Mesenchymal stem cell (in vitro differentiated cells and primary cell): Measurements from ENCODE around the gene PABPN1.
"Not testable (repeated sequence)": the region's sequence is repeated elsewhere in the genome, so short reads cannot be mapped to it uniquely, and the experiment has no call there.

Source experiments
- DNase-seq: peaks from one replicate; pipeline ENCODE4 v3.0.0-alpha.2; 2013
- H2AFZ ChIP-seq: one replicate; pipeline ENCODE4 v1.6.1; 2013; ENCODE audit warnings: low read depth, mild to moderate bottlenecking, control low read depth, inconsistent platforms, low read length, moderate library complexity
- H2AK5ac ChIP-seq: 2 replicates; pipeline ENCODE4 v1.6.1; 2013; ENCODE audit warnings: low read length, moderate library complexity, mild to moderate bottlenecking, inconsistent platforms; ENCODE audit not compliant: severe bottlenecking
- H2BK120ac ChIP-seq: one replicate; pipeline ENCODE4 v1.6.1; 2013; ENCODE audit warnings: low read depth, mild to moderate bottlenecking, inconsistent platforms, low read length, moderate library complexity
- H2BK12ac ChIP-seq, 2 experiments: one replicate each; pipeline ENCODE4 v1.6.1; 2013; ENCODE audit warnings: inconsistent platforms in 2 of 2, low read length in 2 of 2, mild to moderate bottlenecking in 2 of 2, moderate library complexity in 2 of 2, control low read depth in 1 of 2
- H2BK15ac ChIP-seq: one replicate; pipeline ENCODE4 v1.6.1; 2013; ENCODE audit warnings: mild to moderate bottlenecking, low read depth, inconsistent platforms; ENCODE audit not compliant: poor library complexity, severe bottlenecking
- H2BK5ac ChIP-seq: 2 replicates; pipeline ENCODE4 v1.6.1; 2013; ENCODE audit warnings: low read depth, mild to moderate bottlenecking, low read length, control low read depth, inconsistent platforms; ENCODE audit not compliant: poor library complexity, severe bottlenecking
- H3K14ac ChIP-seq, 2 experiments: one replicate each; pipeline ENCODE4 v1.6.1; 2013; ENCODE audit warnings: inconsistent platforms in 2 of 2, low read length in 2 of 2, control low read depth in 1 of 2, mild to moderate bottlenecking in 1 of 2, moderate library complexity in 1 of 2
- H3K18ac ChIP-seq, 2 experiments: one replicate each; pipeline ENCODE4 v1.6.1; 2013; ENCODE audit warnings: inconsistent platforms in 2 of 2, low read length in 2 of 2, control low read depth in 1 of 2, low read depth in 1 of 2, mild to moderate bottlenecking in 1 of 2
- H3K23ac ChIP-seq, 2 experiments: one replicate each; pipeline ENCODE4 v1.6.1; 2013; ENCODE audit warnings: inconsistent platforms in 2 of 2, low read length in 2 of 2, mild to moderate bottlenecking in 2 of 2, moderate library complexity in 2 of 2, control low read depth in 1 of 2
- H3K27ac ChIP-seq: 2 replicates; pipeline ENCODE4 v1.5.1; 2013; ENCODE audit warnings: mild to moderate bottlenecking, moderate library complexity, low read length, control low read depth, inconsistent platforms; ENCODE audit not compliant: poor library complexity, severe bottlenecking
- H3K27me3 ChIP-seq, 2 experiments: 2 replicates each; pipeline versions ENCODE4 v1.6.1 to v1.7.0; 2013; ENCODE audit warnings: low read length in 2 of 2, mild to moderate bottlenecking in 2 of 2, moderate library complexity in 2 of 2, control low read depth in 1 of 2, inconsistent platforms in 1 of 2; ENCODE audit not compliant: control insufficient read depth in 1 of 2, insufficient read depth in 1 of 2
- H3K36me3 ChIP-seq, 2 experiments: 2 replicates each; pipeline versions ENCODE4 v1.6.1 to v1.7.0; 2013; ENCODE audit warnings: low read length in 2 of 2, control low read depth in 1 of 2, inconsistent platforms in 1 of 2, low read depth in 1 of 2, mild to moderate bottlenecking in 1 of 2; ENCODE audit not compliant: insufficient read depth in 2 of 2, control insufficient read depth in 1 of 2
- H3K4ac ChIP-seq, 2 experiments: one replicate each; pipeline ENCODE4 v1.6.1; 2013; ENCODE audit warnings: inconsistent platforms in 2 of 2, low read length in 2 of 2, mild to moderate bottlenecking in 2 of 2, moderate library complexity in 2 of 2, control low read depth in 1 of 2, low read depth in 1 of 2
- H3K4me1 ChIP-seq: 2 replicates; pipeline ENCODE4 v1.6.1; 2013; ENCODE audit warnings: low read depth, low read length, control low read depth; ENCODE audit not compliant: control insufficient read depth, insufficient read depth
- H3K4me2 ChIP-seq: 2 replicates; pipeline ENCODE4 v1.6.1; 2013; ENCODE audit warnings: low read length, mild to moderate bottlenecking, inconsistent platforms; ENCODE audit not compliant: poor library complexity, severe bottlenecking
- H3K4me3 ChIP-seq, 2 experiments: 2 replicates each; pipeline versions ENCODE4 v1.5.1 to v1.7.0; 2013; ENCODE audit warnings: low read length in 2 of 2, mild to moderate bottlenecking in 2 of 2, control low read depth in 1 of 2, low read depth in 1 of 2; ENCODE audit not compliant: insufficient read depth in 1 of 2
- H3K79me1 ChIP-seq: replicated peaks from 2 replicates; pipeline ENCODE4 v1.6.1; 2013; ENCODE audit warnings: mild to moderate bottlenecking, control low read depth, low read length, inconsistent platforms; ENCODE audit not compliant: poor library complexity, severe bottlenecking
- H3K9ac ChIP-seq: 2 replicates; pipeline ENCODE4 v1.7.0; 2013; ENCODE audit warnings: mild to moderate bottlenecking, low read length, moderate library complexity
- H3K9me3 ChIP-seq: 2 replicates; pipeline ENCODE4 v1.7.0; 2013; ENCODE audit warnings: mild to moderate bottlenecking, low read length; ENCODE audit not compliant: control insufficient read depth
- H4K8ac ChIP-seq: one replicate; pipeline ENCODE4 v1.6.1; 2013; ENCODE audit warnings: inconsistent platforms, mild to moderate bottlenecking, low read length, moderate library complexity
- H4K91ac ChIP-seq: one replicate; pipeline ENCODE4 v1.6.1; 2013; ENCODE audit warnings: mild to moderate bottlenecking, low read length, inconsistent platforms
- WGBS: methylation state at CpG from one replicate; pipeline ENCODE4 v1.1.7; 2013; ENCODE audit warnings: mixed read lengths; 5-methylcytosine and 5-hydroxymethylcytosine counted together

PABPN1 gene

GRCh38 chr14:23323838-23324454 is 2.7 kb downstream of the PABPN1 start:
- Histone ChIP-seq H3K4me3 (no peak overlapping the region), H4K91ac (no peak overlapping the region), H2BK120ac (no peak overlapping the region), H3K18ac (no peak overlapping the region), H3K36me3 (peaks cover 32 to 49% of the 10 kb centered on the region in 2 experiments), H2AK5ac (no peak overlapping the region), H3K23ac (no peak overlapping the region), H2BK5ac (no peak overlapping the region), H3K4me2 (no peak overlapping the region), H3K4me1 (peaks cover 13% of the 10 kb centered on the region), H3K79me1 (peaks cover 10% of the 10 kb centered on the region), H3K9ac (peak overlapping the region; percentile 97), H3K27ac (no peak overlapping the region), H3K27me3 (no peaks in the 10 kb centered on the region), H2AFZ (no peak overlapping the region), H2BK15ac (no peak overlapping the region), H2BK12ac (no peak overlapping the region), H4K8ac (no peak overlapping the region), H3K9me3 (no peaks in the 10 kb centered on the region), H3K14ac (no peak overlapping the region), H3K4ac (no peak overlapping the region)
- DNase-seq = no peak
- WGBS = 95% methylated on average over 15 of the region's 18 CpGs

GRCh38 chr14:23324455-23324846 is 3.2 kb downstream of the PABPN1 start:
- Histone ChIP-seq H3K4me3 (no peak overlapping the region), H3K14ac (no peak overlapping the region), H2AK5ac (no peak overlapping the region), H2BK5ac (no peak overlapping the region), H4K91ac (no peak overlapping the region), H3K18ac (no peak overlapping the region), H3K4me1 (peaks cover 13% of the 10 kb centered on the region), H3K23ac (no peak overlapping the region), H3K27ac (no peak overlapping the region), H2AFZ (no peak overlapping the region), H3K79me1 (peaks cover 10% of the 10 kb centered on the region), H3K9ac (peak overlapping the region; percentile 3), H3K4ac (no peak overlapping the region), H3K36me3 (peaks cover 30 to 46% of the 10 kb centered on the region in 2 experiments), H2BK15ac (no peak overlapping the region), H4K8ac (no peak overlapping the region), H3K9me3 (no peaks in the 10 kb centered on the region), H3K4me2 (no peak overlapping the region), H3K27me3 (no peaks in the 10 kb centered on the region), H2BK12ac (no peak overlapping the region), H2BK120ac (no peak overlapping the region)
- WGBS = 97% methylated on average over 2 of the region's 2 CpGs
- DNase-seq = no peak

- Histone ChIP-seq H3K18ac (no peak overlapping the region), H3K4me2 (no peak overlapping the region), H3K9ac (peak overlapping the region; percentile 3), H3K4ac (no peak overlapping the region), H3K23ac (no peak overlapping the region), H2BK12ac (no peak overlapping the region), H2BK5ac (no peak overlapping the region), H2BK120ac (no peak overlapping the region), H3K36me3 (peaks cover 27 to 41% of the 10 kb centered on the region in 2 experiments), H2BK15ac (no peak overlapping the region), H3K4me3 (no peak overlapping the region), H3K14ac (no peak overlapping the region), H3K27ac (no peak overlapping the region), H3K79me1 (peaks cover 8% of the 10 kb centered on the region), H3K9me3 (no peaks in the 10 kb centered on the region), H4K91ac (no peak overlapping the region), H2AFZ (no peak overlapping the region), H3K4me1 (peaks cover 13% of the 10 kb centered on the region), H4K8ac (no peak overlapping the region), H3K27me3 (no peaks in the 10 kb centered on the region), H2AK5ac (no peak overlapping the region)
- DNase-seq = no peak
- 100% methylated on average over 4 of the region's 7 CpGs for WGBS
Observed at GRCh38 chr14:23324993-23325392, 3.7 kb downstream of the PABPN1 start.

GRCh38 chr14:23325746-23326145 is 4.5 kb downstream of the PABPN1 start:
- H3K14ac ChIP-seq, H2BK120ac ChIP-seq, H3K23ac ChIP-seq, H3K4ac ChIP-seq, H4K8ac ChIP-seq, H3K9me3 ChIP-seq, H3K27me3 ChIP-seq, H3K4me1 ChIP-seq, H4K91ac ChIP-seq, H3K27ac ChIP-seq, H3K9ac ChIP-seq, H2BK15ac ChIP-seq, H3K4me3 ChIP-seq, H2BK5ac ChIP-seq, H3K79me1 ChIP-seq, H2BK12ac ChIP-seq, H2AFZ ChIP-seq, H3K4me2 ChIP-seq, DNase-seq, H2AK5ac ChIP-seq, H3K18ac ChIP-seq: not testable (repeated sequence)
- H3K36me3 ChIP-seq = peaks cover 22 to 35% of the 10 kb centered on the region in 2 experiments
- 95% methylated on average over 4 of the region's 5 CpGs for WGBS
